Lung microvascular endothelial cell (primary cell): ENCODE results near the gene EMILIN2. TPM values are rescaled to one million over a fixed set of nuclear protein-coding genes. Genes with fewer than 3 reads are reported as not detected.

ENCODE experiments used
- DNase-seq, 2 donors: peaks; one replicate each; pipeline versions ENCODE4 v3.0.0 to v3.0.0-alpha.2; 2010; ENCODE audit warnings: low read depth in 2 of 2
- total RNA-seq: library from RNA; depleted of rRNA; stranded (reverse); fragments of >200 nt; gene quantifications from 2 replicates; pipeline ENCODE4 v1.2.1, GENCODE V29; 2014

Gene EMILIN2
- total RNA-seq, 1 donor from 2014 or later = 4.8 TPM

DNA sequence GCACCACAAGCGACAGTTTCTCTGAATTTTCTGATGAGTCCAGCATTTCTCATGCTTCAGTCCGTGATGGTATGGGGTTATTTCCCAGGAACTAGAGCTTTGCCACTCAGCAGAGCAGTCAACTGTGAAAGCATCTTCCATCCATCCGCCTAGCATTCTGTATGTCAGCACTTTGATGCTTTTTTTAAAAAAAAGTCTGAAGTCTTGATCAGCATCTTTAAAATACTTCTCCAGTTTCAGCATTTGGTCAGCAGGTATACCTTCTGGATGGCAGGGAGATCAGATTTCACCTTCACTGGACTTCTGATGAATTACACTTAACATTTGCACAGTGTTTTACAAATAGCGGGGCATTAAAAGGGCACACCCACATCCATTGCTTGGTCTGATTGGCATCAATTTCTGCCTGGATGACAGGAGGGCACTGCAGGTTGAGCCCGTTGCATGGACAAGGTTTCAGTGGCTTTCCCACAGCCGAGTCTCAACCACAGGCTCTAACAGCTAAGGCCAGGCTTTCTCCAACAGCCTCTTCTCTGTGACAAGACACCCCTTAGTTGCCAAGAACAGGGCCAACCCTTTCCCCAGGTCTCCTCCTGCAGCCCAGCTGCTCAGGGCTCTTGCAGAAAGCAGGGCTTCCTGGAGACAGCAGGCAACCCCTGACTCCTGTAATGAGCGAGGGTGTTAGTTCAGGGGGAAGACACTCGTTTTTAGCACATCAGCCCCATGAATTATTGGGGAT lies 54.0 kb downstream of the EMILIN2 start:
- DNase-seq = no peak

DNA sequence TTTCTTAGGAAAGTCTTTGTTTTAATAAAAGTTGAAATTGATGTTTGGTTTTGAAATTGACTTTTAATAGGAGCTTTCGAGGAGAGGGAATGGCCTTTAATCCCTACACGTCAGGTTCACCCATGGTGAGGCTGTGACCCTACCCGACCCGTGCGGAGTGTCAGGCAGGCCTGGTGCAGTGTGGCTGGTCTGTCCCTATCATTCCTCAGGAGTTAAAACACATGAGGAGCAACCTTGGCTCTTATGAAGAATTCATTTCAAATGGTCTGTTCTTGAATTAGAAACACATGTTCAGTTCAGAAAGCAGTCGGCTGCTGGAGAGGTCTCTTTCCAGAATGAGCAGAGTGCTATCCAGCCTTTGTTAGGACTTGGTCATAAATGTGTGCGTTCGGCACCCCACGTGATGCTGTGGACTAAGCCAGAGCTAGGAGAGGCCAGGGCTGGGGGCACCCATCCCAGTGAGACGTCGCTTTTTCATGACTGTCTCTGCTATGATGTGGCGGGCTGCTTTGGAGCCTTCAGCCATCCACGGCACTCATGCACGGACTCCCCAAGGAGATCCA lies 54.7 kb downstream of the EMILIN2 start:
- DNase-seq = no peak

DNA sequence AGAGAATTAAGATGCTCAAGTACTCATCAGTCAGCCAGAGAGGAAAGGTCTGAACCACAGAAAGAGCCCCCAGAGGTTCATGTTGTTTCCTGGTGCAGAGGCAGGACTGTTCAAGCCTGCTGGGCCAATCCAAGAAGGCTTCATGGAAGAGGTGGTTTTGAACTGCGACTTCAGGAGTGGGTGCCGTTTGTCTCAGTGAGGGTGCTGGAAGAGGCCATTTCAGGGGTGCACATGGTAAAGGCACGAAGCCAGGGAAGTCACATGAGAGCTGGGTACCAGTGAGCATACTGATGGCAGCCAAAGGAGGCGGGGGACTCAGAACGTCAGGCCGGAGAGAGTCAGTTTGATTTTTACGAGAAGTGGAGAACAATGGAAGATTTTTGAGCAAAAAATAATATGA lies 55.5 kb downstream of the EMILIN2 start:
- DNase-seq = no peak

DNA sequence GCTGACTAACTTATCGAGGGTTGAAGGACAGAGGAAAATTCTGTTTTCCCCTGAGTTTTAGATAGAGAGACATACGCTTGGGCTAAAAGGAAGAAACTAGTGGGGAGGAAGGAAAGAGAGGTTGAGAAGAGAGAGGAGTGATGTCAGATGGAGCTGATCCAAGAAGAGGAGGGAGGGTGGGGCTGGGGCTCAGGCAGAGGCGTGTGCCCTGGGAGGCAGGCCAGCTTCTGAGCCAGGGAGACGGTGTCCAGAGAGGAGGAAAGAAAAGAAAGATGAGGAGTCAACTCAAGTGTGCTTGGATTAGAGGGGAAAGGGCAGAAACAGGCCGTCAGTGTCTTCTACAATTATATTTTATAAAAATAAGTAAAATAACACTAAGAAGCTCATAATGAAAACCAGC lies 56.2 kb downstream of the EMILIN2 start:
- DNase-seq = peak in 1 of 2 donors; percentile 41

DNA sequence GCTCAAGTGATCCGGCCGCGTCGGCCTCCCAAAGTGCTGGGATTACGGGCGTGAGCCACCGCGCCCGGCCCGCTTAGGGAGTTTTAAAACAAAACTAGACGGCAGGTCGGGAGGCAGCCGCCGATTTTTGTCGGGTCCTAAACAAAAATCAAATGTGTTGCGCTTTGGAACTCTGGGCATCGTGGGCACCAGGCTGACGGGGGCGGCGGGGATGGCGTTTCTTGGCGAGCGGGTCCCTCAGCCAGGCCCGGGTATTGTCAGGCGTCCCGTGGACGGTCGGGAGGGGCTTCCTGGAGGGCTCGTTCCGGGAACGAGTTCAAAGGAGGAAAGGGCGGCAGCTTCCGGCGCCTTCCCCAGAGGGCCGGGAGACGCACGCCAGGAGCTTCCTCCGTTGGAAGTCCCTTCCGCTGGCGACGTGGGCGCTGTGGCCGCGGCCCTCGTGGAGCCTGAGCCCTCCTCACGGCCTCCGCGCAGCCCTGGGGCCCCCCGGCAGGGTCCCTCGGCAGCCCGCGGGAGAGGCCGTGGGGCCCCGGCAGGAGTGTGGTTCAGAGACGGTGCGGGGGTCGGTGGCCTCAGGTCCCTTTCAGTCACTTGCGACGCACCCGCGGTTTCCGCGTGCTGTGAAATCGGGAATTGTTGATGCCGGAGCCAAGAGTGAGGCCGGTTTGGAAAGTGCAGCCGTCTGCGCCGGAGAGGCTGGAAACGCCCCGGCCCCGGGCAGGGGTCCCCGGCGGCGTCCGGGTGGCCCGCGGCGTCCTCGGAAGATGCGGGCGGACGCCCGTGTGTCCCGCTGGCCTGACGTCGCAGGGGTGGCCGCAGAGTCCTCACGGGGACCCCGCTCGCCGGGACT lies 59.3 kb downstream of the EMILIN2 start:
- DNase-seq = peak; percentile 38 to 72

DNA sequence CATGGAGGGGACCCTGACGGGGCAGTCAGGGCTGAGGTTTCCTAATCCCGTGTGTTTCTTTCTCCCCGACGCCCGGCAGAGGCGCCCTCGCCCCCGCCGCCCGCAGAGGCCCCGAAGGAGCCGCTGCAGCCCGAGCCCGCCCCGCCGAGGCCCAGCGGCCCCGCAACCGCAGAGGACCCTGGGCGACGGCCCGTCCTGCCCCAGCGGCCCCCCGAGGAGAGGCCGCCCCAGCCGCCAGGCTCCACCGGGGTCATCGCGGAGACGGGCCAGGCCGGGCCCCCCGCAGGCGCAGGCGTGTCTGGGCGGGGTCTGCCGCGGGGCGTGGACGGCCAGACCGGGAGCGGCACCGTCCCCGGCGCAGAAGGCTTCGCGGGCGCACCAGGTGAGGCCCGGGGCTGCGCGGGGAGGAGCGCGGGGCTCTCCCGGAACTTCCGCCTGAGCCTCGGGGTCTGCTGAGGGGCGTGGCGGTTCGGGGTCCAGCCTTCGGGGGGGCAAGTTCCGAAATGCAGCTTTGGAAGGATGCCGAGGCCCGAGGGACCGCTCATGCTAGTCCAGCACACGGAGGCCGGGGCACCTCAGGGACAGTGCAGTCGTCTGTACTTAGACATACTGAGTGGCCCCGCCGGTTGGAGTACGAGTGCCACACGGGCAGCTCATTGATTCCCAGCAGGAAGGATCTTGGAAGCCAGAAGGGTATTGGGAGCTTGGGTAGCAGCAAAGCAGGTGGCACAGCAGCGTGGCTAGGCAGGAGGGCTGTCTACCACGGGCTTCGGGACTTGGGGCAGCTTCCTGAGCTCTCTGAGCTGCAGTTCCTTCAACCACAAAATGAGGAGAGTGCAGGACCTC lies 60.1 kb downstream of the EMILIN2 start:
- peak; percentile 18 to 39 for DNase-seq

DNA sequence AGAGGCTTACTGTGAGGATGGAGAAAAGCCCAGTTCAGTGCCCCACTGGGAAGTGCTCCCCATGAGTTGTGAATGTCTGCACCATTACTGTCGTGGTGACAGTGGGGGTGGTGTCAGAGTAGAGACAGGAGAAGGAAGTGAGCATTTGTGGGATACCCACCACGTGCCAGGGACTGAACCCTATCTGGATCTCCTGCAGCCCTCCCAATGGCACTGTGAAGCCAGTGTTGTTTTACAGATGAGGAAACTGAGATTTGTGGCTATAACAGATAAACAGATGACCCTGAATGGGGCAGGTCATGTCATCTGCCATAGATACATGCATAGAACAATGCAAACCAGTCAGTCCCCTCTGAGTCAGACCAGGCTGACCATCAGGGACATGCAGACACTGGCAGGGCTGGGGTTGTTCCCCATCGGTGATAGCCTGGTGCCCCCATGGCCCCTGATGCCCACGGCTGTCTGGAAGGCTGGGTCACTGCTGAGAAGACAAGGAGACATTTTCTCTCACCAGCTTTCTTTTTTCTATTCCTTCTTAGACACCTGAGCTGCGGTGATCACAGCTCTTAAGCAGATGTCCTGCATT lies 60.8 kb downstream of the EMILIN2 start:
- peak in 1 of 2 donors; percentile 19 for DNase-seq

- no peak for DNase-seq
These were observed 61.5 kb downstream of the EMILIN2 start for GRCh38 chr18:2908166-2908945.

GRCh38 chr18:2908946-2909335 lies 62.1 kb downstream of the EMILIN2 start:
- no peak for DNase-seq

DNA sequence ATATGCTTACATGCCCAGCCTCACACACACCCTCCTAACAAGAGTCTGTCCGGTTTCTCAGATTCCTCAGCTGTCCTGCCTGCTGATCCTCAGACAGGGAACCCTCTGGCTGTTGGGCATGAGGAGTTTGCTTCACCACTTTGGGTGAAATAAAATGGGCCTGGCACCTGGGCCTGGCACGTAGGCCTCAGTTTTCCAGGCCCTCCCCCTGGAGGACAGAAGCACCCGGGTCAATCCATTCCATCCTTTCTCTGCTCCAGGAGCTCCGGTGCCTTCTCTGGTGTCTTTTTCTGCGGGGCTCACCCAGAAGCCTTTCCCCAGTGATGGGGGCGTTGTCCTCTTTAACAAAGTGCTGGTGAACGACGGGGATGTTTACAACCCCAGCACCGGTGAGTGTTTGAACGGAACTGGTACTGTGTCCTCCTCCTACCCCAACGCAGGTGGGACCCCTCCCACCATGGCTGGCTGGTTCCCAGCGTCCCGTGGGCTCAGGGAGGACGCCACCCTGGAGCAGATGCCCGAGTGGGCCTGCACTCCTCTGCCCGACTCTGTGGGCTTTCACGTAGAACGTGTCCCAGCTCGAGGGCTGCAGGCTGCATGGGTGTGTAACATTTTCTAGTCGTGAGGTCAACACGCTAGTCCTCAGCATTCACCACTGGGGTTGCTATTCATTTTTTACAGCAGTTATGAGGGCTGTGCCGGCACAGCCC lies 62.8 kb downstream of the EMILIN2 start:
- no peak for DNase-seq

DNA sequence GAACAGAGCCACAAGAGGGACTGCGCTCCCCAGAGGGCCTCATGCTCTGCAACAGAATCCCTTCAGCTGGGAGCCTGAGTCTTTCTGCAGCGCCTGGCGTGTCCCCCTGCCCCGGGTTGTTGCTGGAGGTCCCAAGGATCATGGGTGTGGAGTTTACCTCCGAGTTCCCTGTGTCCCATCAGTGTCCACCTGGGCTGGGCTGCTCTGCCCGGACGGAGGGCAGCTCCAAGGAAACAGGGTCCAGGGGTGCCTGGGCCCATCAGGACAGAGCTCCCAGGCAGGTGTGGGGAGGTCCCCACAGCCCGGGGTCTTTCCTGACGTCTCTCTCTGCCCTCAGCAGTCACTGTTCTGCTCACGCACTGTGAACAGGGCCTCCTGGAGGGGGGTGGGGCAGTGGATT lies 63.5 kb downstream of the EMILIN2 start:
- DNase-seq = no peak

DNA sequence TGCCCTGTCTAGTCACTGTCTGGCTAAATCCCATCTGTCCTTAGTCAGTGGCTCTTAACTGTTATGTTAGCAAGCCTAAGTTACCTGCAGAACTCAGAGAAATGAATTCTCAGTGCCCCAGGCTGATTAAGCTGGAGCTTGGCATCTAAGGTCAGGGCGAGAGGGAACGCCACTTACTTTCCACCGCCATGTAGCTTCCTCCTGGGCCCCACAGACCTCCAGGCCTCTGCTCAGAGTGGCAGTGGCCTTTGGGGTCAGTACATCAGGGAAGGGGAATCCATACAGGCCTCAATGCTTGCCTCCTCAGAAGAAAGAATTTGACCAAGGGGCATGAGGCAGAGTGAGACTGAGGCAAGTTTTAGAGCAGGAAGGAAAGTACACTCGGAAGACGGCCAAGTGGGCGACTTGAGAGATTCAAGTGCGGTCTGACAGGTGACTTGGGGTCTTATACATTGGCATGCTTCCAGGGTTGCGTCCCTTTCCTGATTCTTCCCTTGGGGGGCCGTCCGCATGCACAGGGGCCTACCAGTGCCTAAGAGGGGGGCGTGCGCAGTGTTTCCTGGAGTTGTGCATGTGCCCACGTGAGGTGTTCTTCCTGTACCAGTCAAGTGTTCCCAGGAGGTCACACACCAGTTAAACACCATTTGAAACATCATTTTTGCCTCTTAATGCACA lies 64.1 kb downstream of the EMILIN2 start:
- no peak for DNase-seq

GRCh38 chr18:2911533-2911932 lies 64.7 kb downstream of the EMILIN2 start:
- DNase-seq = no peak

GRCh38 chr18:2912357-2913299 lies 65.8 kb downstream of the EMILIN2 start:
- no peak for DNase-seq

DNA sequence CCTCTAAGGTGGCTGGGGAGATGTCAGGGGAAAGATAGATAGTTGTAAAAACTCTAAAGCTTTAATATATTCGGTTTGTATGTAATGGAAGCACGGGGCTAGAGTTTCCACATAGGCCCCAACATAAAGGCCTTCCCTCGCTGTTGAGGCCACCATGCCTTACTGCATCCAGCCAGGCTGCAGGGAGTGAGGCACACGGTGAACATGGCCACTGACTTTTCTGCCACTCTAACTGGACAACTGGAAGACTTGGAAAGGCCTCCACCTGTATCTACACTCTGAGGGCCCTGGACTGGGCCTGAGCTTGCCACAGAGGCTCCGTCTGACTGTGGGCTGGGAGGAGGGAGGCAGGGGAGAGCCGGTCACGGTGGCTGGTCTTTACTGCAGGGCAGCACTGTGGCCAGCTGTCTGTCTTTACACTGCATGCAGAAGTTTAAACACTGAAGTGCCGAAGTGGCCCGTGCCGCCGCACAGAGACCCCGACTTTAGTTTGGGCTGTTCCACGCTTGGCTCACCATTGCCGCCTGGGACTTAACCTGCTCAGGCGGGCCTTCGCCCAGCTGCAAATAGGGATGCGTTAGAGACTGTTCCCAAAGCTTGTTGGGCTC lies 66.7 kb downstream of the EMILIN2 start:
- DNase-seq = no peak

DNA sequence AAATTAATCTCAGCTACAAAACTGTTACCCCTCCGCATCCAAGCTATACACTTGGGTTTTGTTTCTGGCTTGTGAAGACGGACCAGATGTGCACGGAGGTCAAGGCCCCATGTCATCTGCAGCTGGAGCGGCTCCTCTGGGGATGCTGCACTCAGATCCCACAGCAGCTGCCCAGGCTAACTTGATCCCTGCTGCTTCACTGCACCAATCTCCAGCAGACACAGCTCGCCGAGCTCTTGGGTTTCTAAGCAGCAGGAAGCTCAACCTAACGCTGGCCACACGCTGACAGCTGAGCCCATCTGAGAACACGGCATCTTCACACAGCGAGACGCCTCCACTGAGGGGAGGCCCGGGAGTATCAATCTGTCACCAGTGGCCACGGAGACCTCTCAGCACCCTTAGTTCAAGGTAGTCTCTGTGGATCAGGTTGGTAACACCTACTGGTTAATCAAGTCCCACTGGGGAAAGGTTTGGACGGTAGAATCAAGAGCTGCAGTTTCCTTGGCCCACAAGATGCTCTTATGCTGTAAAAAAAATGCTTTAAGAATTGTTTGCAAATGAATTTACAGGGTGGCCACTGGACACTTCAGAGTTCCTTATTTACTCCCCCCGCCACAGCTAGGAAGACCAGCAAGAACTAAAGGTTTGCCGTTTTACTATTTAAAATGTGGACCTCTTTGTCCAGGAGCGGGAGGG lies 67.5 kb downstream of the EMILIN2 start:
- DNase-seq = no peak

- DNase-seq = no peak
These were observed 68.1 kb downstream of the EMILIN2 start for GRCh38 chr18:2914881-2915240.
